Prostate gland (tissue), 2 donors: ENCODE measurements around the gene PITX2. TPM values are rescaled to one million over a fixed set of nuclear protein-coding genes. Genes with fewer than 3 reads are reported as not detected.
"Not testable (repeated sequence)": the region's sequence is repeated elsewhere in the genome, so short reads cannot be mapped to it uniquely, and the experiment has no call there.

ENCODE experiments used
- DNase-seq: peaks from one replicate; pipeline ENCODE4 v3.0.0-alpha.2; 2019; ENCODE audit warnings: low spot score
- H3K27ac ChIP-seq, 2 donors: fragments of 200-600 bp; sonication (generic); 2 replicates each; pipeline ENCODE4 v1.5.1; 2017 to 2019
- H3K27me3 ChIP-seq: fragments of 200-600 bp; sonication (generic); replicated peaks from 2 replicates; pipeline ENCODE4 v1.5.1; 2019; ENCODE audit not compliant: insufficient read depth
- H3K36me3 ChIP-seq, 2 donors: fragments of 200-600 bp; sonication (generic); 1 replicate in 1 of 2; 2 replicates in 1 of 2; pipeline versions ENCODE4 v1.5.1 to v1.8.1; 2017 to 2019
- H3K4me1 ChIP-seq: fragments of 200-600 bp; sonication (generic); replicated peaks from 2 replicates; pipeline ENCODE4 v1.5.1; 2019
- H3K4me3 ChIP-seq, 2 donors: fragments of 200-600 bp; sonication (generic); 2 replicates each; pipeline ENCODE4 v1.5.1; 2017 to 2019
- H3K9me3 ChIP-seq: fragments of 200-600 bp; sonication (generic); 2 replicates; pipeline ENCODE4 v1.5.1; 2017
- POLR2A ChIP-seq: fragments of 450-650 bp; IDR thresholded peaks from one replicate; pipeline ENCODE4 v1.6.1; 2016; ENCODE audit warnings: antibody characterized with exemption, mild to moderate bottlenecking
- POLR2AphosphoS5 ChIP-seq: sonication (generic); formaldehyde crosslinking; IDR thresholded peaks from one replicate; pipeline ENCODE4 v1.6.1; 2017; ENCODE audit warnings: antibody characterized with exemption
- WGBS: methylation state at CpG from one replicate; pipeline ENCODE4 v1.1.5; 2018; 5-methylcytosine and 5-hydroxymethylcytosine counted together
- intact Hi-C: fragments of 100-400 bp; cut with DNase I; formaldehyde crosslinking; loops from one replicate; pipeline ENCODE4 v1.14.2; 2022
- total RNA-seq, 2 donors: library from RNA; depleted of rRNA; stranded (reverse); fragments of >200 nt; gene quantifications; one replicate each; pipeline ENCODE4 v1.1.0, GENCODE V29; 2016
- TF ChIP-seq, protein P1 (sequence below), 4 experiments: fragments of 200-600 bp in 2 of 4; fragments of 450-650 bp in 2 of 4; sonication (generic) in 2 of 4; IDR thresholded peaks; 1 replicate in 3 of 4; 2 replicates in 1 of 4; pipeline ENCODE4 v1.5.1; 2016 to 2019; ENCODE audit warnings: antibody characterized with exemption in 4 of 4, mild to moderate bottlenecking in 2 of 4, moderate library complexity in 2 of 4

The PITX2 gene
- total RNA-seq, 2 donors from 2014 or later, result 2.0 to 2.3 TPM

DNA sequence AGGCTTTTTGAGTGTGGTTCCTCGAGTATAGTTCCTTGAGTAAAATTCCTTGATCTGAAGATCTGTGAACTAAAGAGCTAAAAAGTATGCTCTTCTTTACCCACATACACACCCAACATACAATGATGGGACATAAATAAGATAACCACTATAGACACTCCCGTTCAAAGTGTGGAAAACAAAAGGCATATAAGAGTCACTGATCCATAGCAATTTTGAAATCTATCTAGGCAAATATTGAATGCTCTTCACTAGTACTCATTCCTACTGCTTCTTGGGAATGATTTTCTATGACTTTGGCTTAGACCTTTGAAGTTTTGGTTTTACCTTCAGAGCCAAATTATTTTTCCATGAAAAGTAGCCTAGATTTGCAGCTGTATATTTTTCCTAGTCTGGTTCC is 26.4 kb downstream of the PITX2 start:
- no peaks in the 10 kb centered on the region for H3K36me3 ChIP-seq
- H3K9me3 ChIP-seq, result no peaks in the 10 kb centered on the region
- H3K4me3 ChIP-seq, result no peak overlapping the region
- H3K27ac ChIP-seq, result no peak overlapping the region
- no peaks in the 10 kb centered on the region for H3K4me1 ChIP-seq
- no peaks in the 10 kb centered on the region for H3K27me3 ChIP-seq
- intact Hi-C loops, result no loop called here
- 96% methylated on average over 2 of the region's 2 CpGs for WGBS
- no peak for DNase-seq
- TF ChIP-seq POLR2A (no peak), POLR2AphosphoS5 (no peak)
- TF ChIP-seq, protein P1, sequence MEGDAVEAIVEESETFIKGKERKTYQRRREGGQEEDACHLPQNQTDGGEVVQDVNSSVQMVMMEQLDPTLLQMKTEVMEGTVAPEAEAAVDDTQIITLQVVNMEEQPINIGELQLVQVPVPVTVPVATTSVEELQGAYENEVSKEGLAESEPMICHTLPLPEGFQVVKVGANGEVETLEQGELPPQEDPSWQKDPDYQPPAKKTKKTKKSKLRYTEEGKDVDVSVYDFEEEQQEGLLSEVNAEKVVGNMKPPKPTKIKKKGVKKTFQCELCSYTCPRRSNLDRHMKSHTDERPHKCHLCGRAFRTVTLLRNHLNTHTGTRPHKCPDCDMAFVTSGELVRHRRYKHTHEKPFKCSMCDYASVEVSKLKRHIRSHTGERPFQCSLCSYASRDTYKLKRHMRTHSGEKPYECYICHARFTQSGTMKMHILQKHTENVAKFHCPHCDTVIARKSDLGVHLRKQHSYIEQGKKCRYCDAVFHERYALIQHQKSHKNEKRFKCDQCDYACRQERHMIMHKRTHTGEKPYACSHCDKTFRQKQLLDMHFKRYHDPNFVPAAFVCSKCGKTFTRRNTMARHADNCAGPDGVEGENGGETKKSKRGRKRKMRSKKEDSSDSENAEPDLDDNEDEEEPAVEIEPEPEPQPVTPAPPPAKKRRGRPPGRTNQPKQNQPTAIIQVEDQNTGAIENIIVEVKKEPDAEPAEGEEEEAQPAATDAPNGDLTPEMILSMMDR (IDR thresholded peaks at IDR 0.05), result no peak

DNA sequence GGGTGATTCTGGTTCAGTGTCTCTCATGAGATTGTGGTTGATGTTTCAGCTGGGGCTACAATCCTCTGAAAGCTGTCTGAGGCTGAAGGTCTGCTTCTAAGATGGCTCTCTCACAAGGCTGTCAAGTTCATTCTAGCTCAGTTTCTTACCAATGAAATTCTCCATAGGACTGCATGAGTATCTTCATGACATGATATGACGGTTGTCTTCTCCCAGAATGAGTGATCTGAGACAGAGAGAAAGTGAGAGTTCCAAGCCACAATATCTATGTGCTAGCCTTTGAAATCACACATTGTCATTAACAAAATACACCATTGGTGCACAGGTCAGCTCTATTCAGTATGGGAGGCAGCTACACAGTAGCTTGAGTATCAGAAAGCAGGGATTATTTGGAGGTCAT is 27.3 kb downstream of the PITX2 start:
- no peak overlapping the region for H3K4me3 ChIP-seq
- H3K4me1 ChIP-seq, result no peaks in the 10 kb centered on the region
- no peaks in the 10 kb centered on the region for H3K9me3 ChIP-seq
- intact Hi-C loops, result no loop called here
- H3K27ac ChIP-seq, result no peak overlapping the region
- no peaks in the 10 kb centered on the region for H3K27me3 ChIP-seq
- 89% methylated on average over 1 of the region's 1 CpG for WGBS
- DNase-seq, result no peak
- TF ChIP-seq POLR2AphosphoS5, result no peak
- TF ChIP-seq, protein P1 (IDR thresholded peaks at IDR 0.05), result no peak
- TF ChIP-seq POLR2A, result no peak
- no peaks in the 10 kb centered on the region for H3K36me3 ChIP-seq

DNA sequence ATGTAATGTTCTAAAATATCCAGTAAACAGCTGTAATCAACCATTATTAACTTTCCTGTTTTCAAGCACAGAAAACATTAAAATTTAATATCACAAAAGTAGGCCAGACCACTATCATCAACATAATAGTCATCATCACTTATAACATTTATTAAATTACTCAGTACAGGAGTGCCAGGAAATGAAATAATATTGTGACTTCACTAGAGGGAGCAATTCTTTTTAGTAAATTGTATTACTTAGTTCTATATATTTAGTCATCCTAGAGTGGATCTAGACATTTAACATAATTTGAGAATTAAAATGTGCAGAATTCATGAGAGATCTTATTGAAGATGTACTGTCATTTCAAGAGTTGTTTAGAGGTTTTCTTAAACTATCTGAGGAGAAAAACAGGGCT is 33.6 kb downstream of the PITX2 start:
- peaks cover 2% of the 10 kb centered on the region for H3K4me1 ChIP-seq
- H3K36me3 ChIP-seq, result no peaks in the 10 kb centered on the region
- H3K27me3 ChIP-seq, result no peaks in the 10 kb centered on the region
- H3K4me3 ChIP-seq, result no peak overlapping the region
- H3K9me3 ChIP-seq, result no peaks in the 10 kb centered on the region
- TF ChIP-seq POLR2A (no peak), POLR2AphosphoS5 (no peak)
- TF ChIP-seq, protein P1 (IDR thresholded peaks at IDR 0.05), result no peak
- no peak overlapping the region for H3K27ac ChIP-seq
- intact Hi-C loops, result no loop called here
- no peak for DNase-seq

DNA sequence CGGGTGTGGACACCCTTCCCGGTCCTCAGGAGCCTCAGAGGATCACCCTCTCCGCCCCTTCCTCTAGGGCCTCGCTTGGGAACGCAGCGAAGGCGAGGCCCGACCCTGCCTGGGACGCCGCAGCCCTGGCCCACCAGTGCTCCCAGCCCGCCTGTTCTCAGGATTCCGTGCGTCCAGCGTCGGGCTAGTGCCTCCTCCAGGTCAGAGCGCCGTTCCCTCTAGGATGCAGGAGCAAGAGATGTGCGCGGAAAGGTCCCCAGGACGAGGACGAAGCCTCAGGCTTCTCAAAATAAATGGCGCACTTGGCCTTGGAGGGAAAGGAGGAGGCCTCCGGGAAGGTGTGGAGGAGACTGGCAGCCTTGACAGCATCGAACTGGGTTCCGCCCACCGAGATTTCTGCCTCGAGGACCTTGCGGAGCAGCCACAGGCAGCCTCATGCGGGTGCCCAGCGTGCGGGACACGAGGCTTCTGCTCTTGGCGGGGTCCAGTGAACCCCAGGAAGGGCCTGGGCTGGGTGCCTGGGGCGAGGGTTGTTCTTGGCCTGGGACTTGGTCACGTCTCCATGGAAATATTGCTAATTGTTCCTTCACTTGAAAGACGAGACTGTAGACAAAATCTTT is 35.1 kb downstream of the PITX2 start:
- TF ChIP-seq POLR2AphosphoS5 (no peak), POLR2A (no peak)
- TF ChIP-seq, protein P1 (IDR thresholded peaks at IDR 0.05), result no peak
- intact Hi-C loops, result no loop called here
- H3K4me1 ChIP-seq, result peaks cover 2% of the 10 kb centered on the region
- no peak overlapping the region for H3K4me3 ChIP-seq
- DNase-seq, result no peak
- H3K36me3 ChIP-seq, result no peaks in the 10 kb centered on the region
- 93% methylated on average over 36 of the region's 36 CpGs for WGBS
- no peaks in the 10 kb centered on the region for H3K27me3 ChIP-seq
- no peak overlapping the region for H3K27ac ChIP-seq
- no peaks in the 10 kb centered on the region for H3K9me3 ChIP-seq

DNA sequence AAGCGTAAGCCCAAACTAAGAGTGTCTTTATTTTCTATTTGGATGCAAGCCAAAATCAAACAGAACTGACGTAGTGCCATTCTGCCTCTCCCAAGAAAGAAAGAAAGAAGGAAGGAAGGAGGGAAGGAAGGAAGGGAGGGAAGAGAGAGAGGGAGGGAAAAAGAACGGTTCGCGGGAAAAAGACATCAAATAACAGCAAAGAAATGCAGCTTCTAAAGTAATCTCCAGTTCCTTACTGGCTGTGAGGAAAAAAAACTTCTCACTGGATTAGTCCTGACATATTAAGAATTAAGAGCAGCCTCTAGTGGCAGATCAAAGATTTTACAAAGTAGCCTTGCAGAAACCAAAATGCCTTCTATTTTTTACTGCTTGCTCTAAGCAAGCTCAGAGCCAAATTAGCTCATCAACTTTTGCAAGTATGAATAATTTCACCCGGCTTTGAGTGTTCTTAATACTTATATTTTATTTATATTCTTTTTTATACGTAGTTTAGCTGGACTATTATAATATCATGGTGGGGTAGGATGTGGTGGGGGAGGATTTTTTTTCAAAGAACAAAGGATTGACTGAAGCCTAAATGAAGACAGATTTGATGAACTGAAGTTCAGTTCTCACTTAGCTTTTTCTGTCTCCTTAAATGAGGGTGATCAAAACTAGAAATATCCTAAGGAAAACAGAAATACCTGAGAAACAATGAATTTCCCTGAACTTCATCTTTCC is 36.6 kb downstream of the PITX2 start:
- Histone ChIP-seq H3K4me3 (no peak overlapping the region), H3K9me3 (no peaks in the 10 kb centered on the region), H3K36me3 (no peaks in the 10 kb centered on the region), H3K4me1 (peaks cover 2% of the 10 kb centered on the region), H3K27ac (no peak overlapping the region), H3K27me3 (no peaks in the 10 kb centered on the region)
- intact Hi-C loops, result no loop called here
- 18% methylated on average over 7 of the region's 7 CpGs for WGBS
- no peak for DNase-seq
- TF ChIP-seq, protein P1 (IDR thresholded peaks at IDR 0.05), result peak in 1 of 4 experiments; percentile 17
- TF ChIP-seq POLR2A (no peak), POLR2AphosphoS5 (no peak)

DNA sequence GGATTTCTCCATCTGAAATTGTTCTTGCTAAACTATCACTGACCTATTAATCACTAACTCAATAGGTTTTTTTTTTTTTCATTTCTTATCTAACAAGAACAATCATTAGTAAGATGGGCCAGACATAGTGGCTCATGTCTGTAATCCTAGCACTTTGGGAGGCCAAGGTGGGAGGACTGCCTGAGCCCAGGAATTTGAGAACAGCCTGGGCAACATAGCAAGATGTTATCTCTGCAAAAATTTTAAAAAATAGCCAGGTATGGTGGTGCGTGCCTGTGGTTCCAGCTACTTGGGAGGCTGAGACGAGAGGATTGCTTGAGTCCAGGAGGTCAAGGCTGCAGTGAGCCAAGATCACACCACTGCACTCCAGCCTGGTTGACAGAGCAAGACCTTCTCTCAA is 46.2 kb downstream of the PITX2 start:
- H3K27ac ChIP-seq, H3K4me3 ChIP-seq, H3K27me3 ChIP-seq, intact Hi-C loops, H3K9me3 ChIP-seq, H3K36me3 ChIP-seq, DNase-seq, H3K4me1 ChIP-seq: not testable (repeated sequence)
- 89% methylated on average over 2 of the region's 2 CpGs for WGBS
